ENCODE measurements around the gene ADGRE3.

The ADGRE3 gene

GRCh38 chr19:14686411-14686810 lies 11.8 kb upstream of the ADGRE3 start:
- no peaks in the 10 kb centered on the region for H3K36me3 ChIP-seq (ENCODE audit: insufficient read depth)
- TF ChIP-seq CTCF (conservative IDR thresholded peaks at IDR 0.05; ENCODE audit: low read depth, low read length): peak; percentile 42; the same call in 1 of the 2 replicates
- H3K27ac ChIP-seq: no peak overlapping the region

GRCh38 chr19:14683439-14683838 lies 8.8 kb upstream of the ADGRE3 start:
- Histone ChIP-seq H2AFZ (ENCODE audit: low read depth) (no peak overlapping the region), H3K9ac (no peak overlapping the region), H3K36me3 (ENCODE audit: insufficient read depth) (no peaks in the 10 kb centered on the region), H3K79me2 (ENCODE audit: insufficient read depth, low read depth) (no peaks in the 10 kb centered on the region), H3K4me1 (ENCODE audit: low read depth, poor library complexity, severe bottlenecking) (no peaks in the 10 kb centered on the region), H3K4me3 (IDR thresholded peaks at IDR 0.05; ENCODE audit: insufficient read depth, low read depth, low read length) (no peak overlapping the region), H4K20me1 (ENCODE audit: insufficient read depth) (no peaks in the 10 kb centered on the region), H3K27me3 (ENCODE audit: insufficient read depth, low read depth) (peaks cover 5% of the 10 kb centered on the region; the same call in 1 of the 2 replicates), H3K4me2 (no peak overlapping the region), H3K27ac (no peak overlapping the region)
- no peak for TF ChIP-seq CTCF (conservative IDR thresholded peaks at IDR 0.05; ENCODE audit: low read depth, low read length)

More at GRCh38 chr19:14686411-14686810, 11.8 kb upstream of the ADGRE3 start:
- Histone ChIP-seq H3K79me2 (ENCODE audit: insufficient read depth, low read depth) (no peaks in the 10 kb centered on the region), H4K20me1 (ENCODE audit: insufficient read depth) (no peaks in the 10 kb centered on the region), H3K27me3 (ENCODE audit: insufficient read depth, low read depth) (peaks cover 2% of the 10 kb centered on the region; the same call in 1 of the 2 replicates), H3K4me2 (no peak overlapping the region), H2AFZ (ENCODE audit: low read depth) (no peak overlapping the region), H3K4me3 (IDR thresholded peaks at IDR 0.05; ENCODE audit: insufficient read depth, low read depth, low read length) (no peak overlapping the region), H3K9ac (no peak overlapping the region), H3K4me1 (ENCODE audit: low read depth, poor library complexity, severe bottlenecking) (peaks cover 5% of the 10 kb centered on the region)

GRCh38 chr19:14682084-14682483 lies 7.4 kb upstream of the ADGRE3 start:
- Histone ChIP-seq H3K27ac (no peak overlapping the region), H3K4me1 (ENCODE audit: low read depth, poor library complexity, severe bottlenecking) (no peaks in the 10 kb centered on the region), H3K9ac (no peak overlapping the region), H4K20me1 (ENCODE audit: insufficient read depth) (no peaks in the 10 kb centered on the region), H3K36me3 (ENCODE audit: insufficient read depth) (no peaks in the 10 kb centered on the region), H3K4me3 (IDR thresholded peaks at IDR 0.05; ENCODE audit: insufficient read depth, low read depth, low read length) (no peak overlapping the region), H3K27me3 (ENCODE audit: insufficient read depth, low read depth) (peaks cover 8% of the 10 kb centered on the region; the same call in 1 of the 2 replicates), H3K4me2 (no peak overlapping the region), H3K79me2 (ENCODE audit: insufficient read depth, low read depth) (no peaks in the 10 kb centered on the region), H2AFZ (ENCODE audit: low read depth) (no peak overlapping the region)
- no peak for TF ChIP-seq CTCF (conservative IDR thresholded peaks at IDR 0.05; ENCODE audit: low read depth, low read length)

- H3K27ac ChIP-seq: no peak overlapping the region
- no peaks in the 10 kb centered on the region for H3K4me1 ChIP-seq (ENCODE audit: low read depth, poor library complexity, severe bottlenecking)
- TF ChIP-seq CTCF (conservative IDR thresholded peaks at IDR 0.05; ENCODE audit: low read depth, low read length): no peak
- no peak overlapping the region for H3K9ac ChIP-seq
- H2AFZ ChIP-seq (ENCODE audit: low read depth): no peak overlapping the region
- no peaks in the 10 kb centered on the region for H3K79me2 ChIP-seq (ENCODE audit: insufficient read depth, low read depth)
- H3K4me2 ChIP-seq: no peak overlapping the region
- H3K27me3 ChIP-seq (ENCODE audit: insufficient read depth, low read depth): peaks cover 21% of the 10 kb centered on the region; the same call in 1 of the 2 replicates
- no peaks in the 10 kb centered on the region for H3K36me3 ChIP-seq (ENCODE audit: insufficient read depth)
- no peaks in the 10 kb centered on the region for H4K20me1 ChIP-seq (ENCODE audit: insufficient read depth)
- no peak overlapping the region for H3K4me3 ChIP-seq (IDR thresholded peaks at IDR 0.05; ENCODE audit: insufficient read depth, low read depth, low read length)
These were observed 3.6 kb upstream of the ADGRE3 start for GRCh38 chr19:14678199-14678598.
